ENCODE results near the gene TTBK2.

Gene TTBK2

GRCh38 chr15:42808913-42809312, 111.7 kb downstream of the TTBK2 start:
- DNase-seq (ENCODE audit: extremely low spot score), result no peak
- TF ChIP-seq FOXK2 (IDR thresholded peaks at IDR 0.05) (no peak), LEF1 (IDR thresholded peaks at IDR 0.05; ENCODE audit: borderline replicate concordance) (no peak), TARDBP (IDR thresholded peaks at IDR 0.05) (no peak), HDGF (IDR thresholded peaks at IDR 0.05; ENCODE audit: borderline replicate concordance) (no peak), ZNF384 (IDR thresholded peaks at IDR 0.05) (no peak), L3MBTL2 (conservative IDR thresholded peaks at IDR 0.05) (no peak), FOXA1 (IDR thresholded peaks at IDR 0.05) (no peak), SP1 (IDR thresholded peaks at IDR 0.05) (no peak), BHLHE40 (IDR thresholded peaks at IDR 0.05; ENCODE audit: borderline replicate concordance) (no peak), FOXM1 (IDR thresholded peaks at IDR 0.05; ENCODE audit: borderline replicate concordance) (no peak), NFRKB (IDR thresholded peaks at IDR 0.05) (no peak), ELF4 (IDR thresholded peaks at IDR 0.05) (no peak), CTBP1 (IDR thresholded peaks at IDR 0.05; ENCODE audit: borderline replicate concordance) (no peak), ARNT (IDR thresholded peaks at IDR 0.05) (no peak), SUZ12 (IDR thresholded peaks at IDR 0.05) (no peak)
- TF ChIP-seq, protein P1, sequence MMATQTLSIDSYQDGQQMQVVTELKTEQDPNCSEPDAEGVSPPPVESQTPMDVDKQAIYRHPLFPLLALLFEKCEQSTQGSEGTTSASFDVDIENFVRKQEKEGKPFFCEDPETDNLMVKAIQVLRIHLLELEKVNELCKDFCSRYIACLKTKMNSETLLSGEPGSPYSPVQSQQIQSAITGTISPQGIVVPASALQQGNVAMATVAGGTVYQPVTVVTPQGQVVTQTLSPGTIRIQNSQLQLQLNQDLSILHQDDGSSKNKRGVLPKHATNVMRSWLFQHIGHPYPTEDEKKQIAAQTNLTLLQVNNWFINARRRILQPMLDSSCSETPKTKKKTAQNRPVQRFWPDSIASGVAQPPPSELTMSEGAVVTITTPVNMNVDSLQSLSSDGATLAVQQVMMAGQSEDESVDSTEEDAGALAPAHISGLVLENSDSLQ (IDR thresholded peaks at IDR 0.05), result no peak
- CTCF ChIA-PET, result no interaction called here
- POLR2A ChIA-PET, result no interaction called here

- CTCF ChIA-PET, result interaction anchor here (1.2 kb wide), 1 partner anchor 66 kb away, joined by 3 read pairs; no protein-coding TSS in a partner anchor
These were observed 115.3 kb downstream of the TTBK2 start for GRCh38 chr15:42805266-42805665.

DNA sequence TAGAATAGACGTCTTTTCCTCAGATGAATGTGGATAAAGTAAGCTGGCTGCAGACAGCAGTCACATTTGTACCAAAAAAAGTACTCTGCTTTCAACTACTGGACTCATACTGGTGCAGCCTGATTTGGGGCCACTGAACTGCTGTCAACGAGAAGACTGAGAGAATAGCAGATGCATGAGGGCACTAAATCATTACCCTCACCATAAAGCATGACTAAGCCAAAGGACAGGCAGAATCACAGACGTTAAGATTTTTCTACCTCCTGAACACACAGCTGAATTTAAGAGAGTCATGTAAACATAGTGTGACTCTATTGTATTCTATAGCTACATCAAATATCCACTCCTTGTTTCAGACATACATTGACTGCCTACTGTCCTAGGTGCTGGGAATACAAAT, 115.8 kb downstream of the TTBK2 start:
- TF ChIP-seq SP1 (IDR thresholded peaks at IDR 0.05), result no peak
- TF ChIP-seq L3MBTL2 (conservative IDR thresholded peaks at IDR 0.05), result no peak
- no peak for TF ChIP-seq SUZ12 (IDR thresholded peaks at IDR 0.05)
- no peak for TF ChIP-seq LEF1 (IDR thresholded peaks at IDR 0.05; ENCODE audit: borderline replicate concordance)
- TF ChIP-seq FOXK2 (IDR thresholded peaks at IDR 0.05), result no peak
- no peak for TF ChIP-seq NFRKB (IDR thresholded peaks at IDR 0.05)
- no peak for TF ChIP-seq FOXM1 (IDR thresholded peaks at IDR 0.05; ENCODE audit: borderline replicate concordance)
- TF ChIP-seq TARDBP (IDR thresholded peaks at IDR 0.05), result no peak
- TF ChIP-seq, protein P1 (IDR thresholded peaks at IDR 0.05), result no peak
- TF ChIP-seq FOXA1 (IDR thresholded peaks at IDR 0.05), result no peak
- no peak for TF ChIP-seq ARNT (IDR thresholded peaks at IDR 0.05)
- TF ChIP-seq BHLHE40 (IDR thresholded peaks at IDR 0.05; ENCODE audit: borderline replicate concordance), result no peak
- TF ChIP-seq ELF4 (IDR thresholded peaks at IDR 0.05), result no peak
- TF ChIP-seq ZNF384 (IDR thresholded peaks at IDR 0.05), result no peak
- ChIA-PET POLR2A (no interaction called here), CTCF (interaction anchor here (1.2 kb wide), 1 partner anchor 66 kb away, joined by 3 read pairs; no protein-coding TSS in a partner anchor)
- DNase-seq (ENCODE audit: extremely low spot score), result no peak

More at GRCh38 chr15:42805266-42805665, 115.3 kb downstream of the TTBK2 start:
- no peak for TF ChIP-seq LEF1 (IDR thresholded peaks at IDR 0.05; ENCODE audit: borderline replicate concordance)
- no peak for DNase-seq (ENCODE audit: extremely low spot score)
- POLR2A ChIA-PET, result no interaction called here

GRCh38 chr15:42803436-42803835, 117.1 kb downstream of the TTBK2 start:
- CTCF ChIA-PET, result interaction anchor here (0.6 kb wide), 1 partner anchor 120 kb away, joined by 4 read pairs; no protein-coding TSS in a partner anchor
- DNase-seq (ENCODE audit: extremely low spot score), result no peak
- no peak for TF ChIP-seq NFRKB (IDR thresholded peaks at IDR 0.05)
- TF ChIP-seq ZNF384 (IDR thresholded peaks at IDR 0.05), result no peak
- no peak for TF ChIP-seq FOXK2 (IDR thresholded peaks at IDR 0.05)
- TF ChIP-seq BHLHE40 (IDR thresholded peaks at IDR 0.05; ENCODE audit: borderline replicate concordance), result no peak
- TF ChIP-seq SUZ12 (IDR thresholded peaks at IDR 0.05), result no peak
- no peak for TF ChIP-seq ELF4 (IDR thresholded peaks at IDR 0.05)
- no peak for TF ChIP-seq HDGF (IDR thresholded peaks at IDR 0.05; ENCODE audit: borderline replicate concordance)
- TF ChIP-seq SP1 (IDR thresholded peaks at IDR 0.05), result no peak
- TF ChIP-seq FOXA1 (IDR thresholded peaks at IDR 0.05), result no peak
- no peak for TF ChIP-seq LEF1 (IDR thresholded peaks at IDR 0.05; ENCODE audit: borderline replicate concordance)
- TF ChIP-seq, protein P1 (IDR thresholded peaks at IDR 0.05), result no peak
- no peak for TF ChIP-seq CTBP1 (IDR thresholded peaks at IDR 0.05; ENCODE audit: borderline replicate concordance)
- no peak for TF ChIP-seq FOXM1 (IDR thresholded peaks at IDR 0.05; ENCODE audit: borderline replicate concordance)
- POLR2A ChIA-PET, result no interaction called here

DNA sequence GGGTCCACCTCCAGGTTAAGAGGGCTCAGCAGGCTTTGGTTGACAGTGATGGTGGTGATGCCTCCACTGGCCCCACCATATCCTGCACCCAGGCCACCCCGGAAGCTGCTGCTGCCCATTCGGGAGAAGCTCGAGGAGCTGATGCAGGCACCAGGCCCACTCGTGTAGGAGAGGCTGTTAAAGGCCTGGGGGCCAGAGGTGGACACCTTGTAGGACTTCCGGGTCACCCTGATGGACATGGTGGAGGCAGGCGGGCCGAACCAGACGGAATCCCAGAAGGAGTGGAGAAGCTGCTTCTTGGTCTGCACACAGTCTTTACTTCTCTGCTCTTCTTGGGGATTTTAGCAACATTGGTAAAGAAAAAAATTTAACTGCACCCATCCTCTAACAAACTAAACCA, 118.4 kb downstream of the TTBK2 start:
- ChIA-PET POLR2A (no interaction called here), CTCF (no interaction called here)
- DNase-seq (ENCODE audit: extremely low spot score), result no peak
- no peak for TF ChIP-seq L3MBTL2 (conservative IDR thresholded peaks at IDR 0.05)
- TF ChIP-seq TARDBP (IDR thresholded peaks at IDR 0.05), result no peak
- TF ChIP-seq FOXK2 (IDR thresholded peaks at IDR 0.05), result no peak
- TF ChIP-seq ZNF384 (IDR thresholded peaks at IDR 0.05), result no peak
- no peak for TF ChIP-seq NFRKB (IDR thresholded peaks at IDR 0.05)
- TF ChIP-seq CTBP1 (IDR thresholded peaks at IDR 0.05; ENCODE audit: borderline replicate concordance), result no peak
- no peak for TF ChIP-seq ELF4 (IDR thresholded peaks at IDR 0.05)
- no peak for TF ChIP-seq BHLHE40 (IDR thresholded peaks at IDR 0.05; ENCODE audit: borderline replicate concordance)
- TF ChIP-seq HDGF (IDR thresholded peaks at IDR 0.05; ENCODE audit: borderline replicate concordance), result no peak
- no peak for TF ChIP-seq SP1 (IDR thresholded peaks at IDR 0.05)
- no peak for TF ChIP-seq LEF1 (IDR thresholded peaks at IDR 0.05; ENCODE audit: borderline replicate concordance)
- TF ChIP-seq, protein P1 (IDR thresholded peaks at IDR 0.05), result no peak
- TF ChIP-seq FOXA1 (IDR thresholded peaks at IDR 0.05), result no peak
- no peak for TF ChIP-seq ARNT (IDR thresholded peaks at IDR 0.05)
- TF ChIP-seq SUZ12 (IDR thresholded peaks at IDR 0.05), result no peak

All from HEK293T (cell line).